Astrocyte (in vitro differentiated cells and primary cell): ENCODE measurements around the gene CPLX3.

Experiments
- CTCF ChIP-seq: IDR thresholded peaks from 2 replicates; pipeline ENCODE4 v1.5.1; 2011; ENCODE audit warnings: low read depth, mild to moderate bottlenecking, inconsistent platforms, low read length, moderate library complexity; ENCODE audit not compliant: insufficient read depth
- EZH2 ChIP-seq: IDR thresholded peaks from 2 replicates; pipeline ENCODE4 v1.6.1; 2012; ENCODE audit warnings: mild to moderate bottlenecking, low read length, inconsistent platforms; ENCODE audit not compliant: insufficient read depth

- TF ChIP-seq EZH2 (no peak), CTCF (no peak)
These were observed 38.9 kb downstream of the CPLX3 start for GRCh38 chr15:74865316-74865715.
